HCT116 (cell line): Measurements from ENCODE around the gene NSF.
"Not testable (repeated sequence)": the region's sequence is repeated elsewhere in the genome, so short reads cannot be mapped to it uniquely, and the experiment has no call there.

Source experiments
- EZH2 ChIP-seq: fragments of 200-600 bp; sonication (generic); IDR thresholded peaks from 2 replicates; pipeline ENCODE4 v1.6.1; 2017; ENCODE audit warnings: antibody characterized with exemption, mixed run types
- POLR2A ChIP-seq: IDR thresholded peaks from 2 replicates; pipeline ENCODE4 v1.7.0; 2011; ENCODE audit warnings: borderline replicate concordance; ENCODE audit not compliant: insufficient read depth, insufficient read length; ENCODE audit errors: extremely low read depth
- SP1 ChIP-seq: IDR thresholded peaks from 2 replicates; pipeline ENCODE4 v1.6.1; 2012; ENCODE audit warnings: low read depth
- TCF7L2 ChIP-seq: IDR thresholded peaks from 2 replicates; pipeline ENCODE4 v1.7.0; 2011; ENCODE audit warnings: borderline replicate concordance, inconsistent platforms; ENCODE audit not compliant: insufficient read depth, insufficient read length; ENCODE audit errors: extremely low read depth
- ZNF274 ChIP-seq: fragments of 200-500 bp; sonication (Bioruptor generic); IDR thresholded peaks from 2 replicates; pipeline ENCODE4 v1.6.1; 2014; ENCODE audit warnings: mild to moderate bottlenecking, low read depth, low read length, inconsistent platforms
- TF ChIP-seq, protein P1 (sequence below), 3 experiments: fragments of 200-600 bp in 1 of 3; sonication (generic) in 1 of 3; IDR thresholded peaks in 2 of 3; conservative IDR thresholded peaks in 1 of 3; 2 replicates each; pipeline ENCODE4 v1.5.1; 2012 to 2017; ENCODE audit warnings: low read depth in 2 of 3, low read length in 2 of 3, antibody characterized with exemption in 1 of 3, borderline replicate concordance in 1 of 3, control low read depth in 1 of 3, mild to moderate bottlenecking in 1 of 3, mixed read lengths in 1 of 3, mixed run types in 1 of 3, moderate library complexity in 1 of 3; ENCODE audit not compliant: insufficient read depth in 1 of 3
- TF ChIP-seq, protein P2 (sequence below): IDR thresholded peaks from 2 replicates; pipeline ENCODE4 v1.6.1; 2012
- TF ChIP-seq, protein P3 (sequence below): IDR thresholded peaks from 2 replicates; pipeline ENCODE4 v1.6.1; 2011; ENCODE audit warnings: mild to moderate bottlenecking, low read length, moderate library complexity; ENCODE audit not compliant: insufficient replicate concordance; ENCODE audit errors: extremely low read depth

DNA sequence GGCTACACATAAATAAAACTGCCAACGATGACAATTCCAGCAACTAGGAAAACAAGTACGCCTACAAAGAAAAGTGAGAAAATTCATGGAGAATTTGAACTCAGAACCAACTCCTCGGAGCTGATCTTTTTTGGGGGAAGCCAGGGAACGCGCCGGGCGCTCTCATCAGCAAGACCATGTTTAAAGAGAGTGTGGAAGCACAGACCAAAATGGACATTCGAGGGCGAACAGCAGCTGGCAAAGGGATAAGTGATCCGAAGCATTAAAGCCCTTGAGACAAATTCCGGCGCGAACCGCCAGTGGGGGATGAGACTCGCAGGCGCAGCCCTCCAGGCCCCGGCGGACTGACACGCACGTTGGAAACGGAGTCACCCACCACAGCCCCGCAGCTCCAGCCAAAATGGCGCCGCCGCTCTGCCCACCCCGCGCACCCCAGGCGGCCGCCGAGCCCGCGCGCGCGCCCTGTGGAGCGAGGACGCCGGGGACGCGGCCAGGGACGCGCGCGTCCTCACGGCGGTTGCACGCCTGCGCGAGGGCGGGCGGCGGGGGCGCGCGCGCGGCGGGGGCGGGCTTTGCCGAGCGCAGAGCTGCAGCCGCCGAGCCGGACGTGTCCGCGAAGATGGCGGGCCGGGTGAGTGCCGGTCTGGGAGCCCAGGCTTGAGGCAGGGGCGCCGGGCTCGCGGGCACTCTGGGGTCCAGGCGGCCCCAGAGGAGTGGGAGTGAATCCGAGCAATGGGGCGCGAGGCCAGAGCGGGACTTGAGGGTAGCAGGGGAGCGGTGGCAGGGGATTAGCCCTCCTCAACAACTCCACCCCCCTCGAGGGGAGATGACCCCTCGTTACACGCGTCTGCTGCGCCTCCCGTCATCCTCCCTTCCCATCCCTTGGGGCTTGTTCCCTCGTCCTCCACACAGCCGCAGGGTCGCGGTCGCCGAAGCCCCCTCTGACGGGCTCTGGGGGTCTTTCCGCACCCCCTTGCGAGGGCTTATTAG, at the start of gene NSF:
- TF ChIP-seq, protein P1, sequence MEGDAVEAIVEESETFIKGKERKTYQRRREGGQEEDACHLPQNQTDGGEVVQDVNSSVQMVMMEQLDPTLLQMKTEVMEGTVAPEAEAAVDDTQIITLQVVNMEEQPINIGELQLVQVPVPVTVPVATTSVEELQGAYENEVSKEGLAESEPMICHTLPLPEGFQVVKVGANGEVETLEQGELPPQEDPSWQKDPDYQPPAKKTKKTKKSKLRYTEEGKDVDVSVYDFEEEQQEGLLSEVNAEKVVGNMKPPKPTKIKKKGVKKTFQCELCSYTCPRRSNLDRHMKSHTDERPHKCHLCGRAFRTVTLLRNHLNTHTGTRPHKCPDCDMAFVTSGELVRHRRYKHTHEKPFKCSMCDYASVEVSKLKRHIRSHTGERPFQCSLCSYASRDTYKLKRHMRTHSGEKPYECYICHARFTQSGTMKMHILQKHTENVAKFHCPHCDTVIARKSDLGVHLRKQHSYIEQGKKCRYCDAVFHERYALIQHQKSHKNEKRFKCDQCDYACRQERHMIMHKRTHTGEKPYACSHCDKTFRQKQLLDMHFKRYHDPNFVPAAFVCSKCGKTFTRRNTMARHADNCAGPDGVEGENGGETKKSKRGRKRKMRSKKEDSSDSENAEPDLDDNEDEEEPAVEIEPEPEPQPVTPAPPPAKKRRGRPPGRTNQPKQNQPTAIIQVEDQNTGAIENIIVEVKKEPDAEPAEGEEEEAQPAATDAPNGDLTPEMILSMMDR (IDR thresholded peaks at IDR 0.05 in 2 of 3, conservative IDR thresholded peaks at IDR 0.05 in 1 of 3; ENCODE audit: borderline replicate concordance in 1 of 3, insufficient read depth in 1 of 3, low read depth in 2 of 3, low read length in 2 of 3): not testable (repeated sequence)
- not testable (repeated sequence) for TF ChIP-seq SP1, ZNF274, POLR2A, EZH2, TCF7L2
- TF ChIP-seq, protein P2, sequence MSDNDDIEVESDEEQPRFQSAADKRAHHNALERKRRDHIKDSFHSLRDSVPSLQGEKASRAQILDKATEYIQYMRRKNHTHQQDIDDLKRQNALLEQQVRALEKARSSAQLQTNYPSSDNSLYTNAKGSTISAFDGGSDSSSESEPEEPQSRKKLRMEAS: not testable (repeated sequence)
- TF ChIP-seq, protein P3, sequence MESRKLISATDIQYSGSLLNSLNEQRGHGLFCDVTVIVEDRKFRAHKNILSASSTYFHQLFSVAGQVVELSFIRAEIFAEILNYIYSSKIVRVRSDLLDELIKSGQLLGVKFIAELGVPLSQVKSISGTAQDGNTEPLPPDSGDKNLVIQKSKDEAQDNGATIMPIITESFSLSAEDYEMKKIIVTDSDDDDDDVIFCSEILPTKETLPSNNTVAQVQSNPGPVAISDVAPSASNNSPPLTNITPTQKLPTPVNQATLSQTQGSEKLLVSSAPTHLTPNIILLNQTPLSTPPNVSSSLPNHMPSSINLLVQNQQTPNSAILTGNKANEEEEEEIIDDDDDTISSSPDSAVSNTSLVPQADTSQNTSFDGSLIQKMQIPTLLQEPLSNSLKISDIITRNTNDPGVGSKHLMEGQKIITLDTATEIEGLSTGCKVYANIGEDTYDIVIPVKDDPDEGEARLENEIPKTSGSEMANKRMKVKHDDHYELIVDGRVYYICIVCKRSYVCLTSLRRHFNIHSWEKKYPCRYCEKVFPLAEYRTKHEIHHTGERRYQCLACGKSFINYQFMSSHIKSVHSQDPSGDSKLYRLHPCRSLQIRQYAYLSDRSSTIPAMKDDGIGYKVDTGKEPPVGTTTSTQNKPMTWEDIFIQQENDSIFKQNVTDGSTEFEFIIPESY: not testable (repeated sequence)
